GM12878 (cell line): Measurements from ENCODE around the gene RDM1. TPM values are rescaled to one million over a fixed set of nuclear protein-coding genes. Genes with fewer than 3 reads are reported as not detected.

Experiments
- ATAC-seq: fragments of 200-7000 bp; cut with Tn5 transposase; 3 replicates; pipeline ENCODE4 v1.9.1; 2020; ENCODE audit warnings: mild to moderate bottlenecking, moderate library complexity
- BruUV-seq: library from RNA; stranded (reverse); fragments of 400-500 nt; replicated peaks from 2 replicates; lab custom pipeline; 2021; lab: Mats Ljungman, UMichigan
- CTCF ChIA-PET: fragments of 300-600 bp; sonication (Branson Sonifier 250); formaldehyde crosslinking; extraction: SDS; loops from one replicate; lab custom pipeline; 2021; ENCODE audit warnings: inconsistent platforms; lab: Yijun Ruan, JAX
- POLR2A ChIA-PET: fragments of 350-600 bp; formaldehyde crosslinking; extraction: SDS; loops from one replicate; lab custom pipeline; 2021; ENCODE audit warnings: inconsistent platforms; lab: Charles Lee
- RAD21 ChIA-PET: fragments of 300-600 bp; sonication (Branson Sonifier 250); formaldehyde crosslinking; loops from one replicate; lab custom pipeline; 2023; ENCODE audit warnings: antibody characterized with exemption; ENCODE audit not compliant: unreplicated experiment; lab: Charles Lee
- SMC1A ChIA-PET: fragments of 300-600 bp; sonication (Branson Sonifier 250); formaldehyde crosslinking; loops from one replicate; lab custom pipeline; 2023; ENCODE audit not compliant: unreplicated experiment, uncharacterized antibody; lab: Charles Lee
- DNase-seq: peaks from one replicate; pipeline ENCODE4 v3.0.0-alpha.2; 2011; ENCODE audit warnings: low read depth, low spot score
- FAIRE-seq: peaks from 3 replicates; lab custom pipeline; 2011; peaks lifted over from hg19 to GRCh38; lab: Jason Lieb, UNC
- H2AFZ ChIP-seq: 2 replicates; pipeline ENCODE4 v1.6.0; 2011; ENCODE audit warnings: low read depth, low read length, control low read depth; ENCODE audit not compliant: control insufficient read depth
- H3K27ac ChIP-seq: 2 replicates; pipeline ENCODE4 v1.5.1; 2011; ENCODE audit warnings: control low read depth; ENCODE audit not compliant: control insufficient read depth, insufficient read depth
- H3K27me3 ChIP-seq, 2 experiments: replicated peaks in 1 of 2; 2 replicates each; pipeline versions ENCODE4 v1.6.0 to v1.6.1; 2011; ENCODE audit warnings: low read length in 1 of 2; ENCODE audit not compliant: control insufficient read depth in 2 of 2, insufficient read depth in 2 of 2
- H3K36me3 ChIP-seq, 2 experiments: 2 replicates each; pipeline ENCODE4 v1.5.1; 2011; ENCODE audit warnings: low read length in 1 of 2; ENCODE audit not compliant: control insufficient read depth in 2 of 2, insufficient read depth in 2 of 2
- H3K4me1 ChIP-seq: 2 replicates; pipeline ENCODE4 v1.6.1; 2011; ENCODE audit warnings: mild to moderate bottlenecking, low read length, moderate library complexity, mixed read lengths; ENCODE audit not compliant: control insufficient read depth, insufficient read depth
- H3K4me2 ChIP-seq: 2 replicates; pipeline ENCODE4 v1.6.0; 2011; ENCODE audit warnings: control low read depth; ENCODE audit not compliant: control insufficient read depth, insufficient read depth
- H3K4me3 ChIP-seq: fragments of 200-600 bp; sonication (generic); 2 replicates; pipeline ENCODE4 v1.5.1; 2016
- H3K79me2 ChIP-seq: 2 replicates; pipeline ENCODE4 v1.6.0; 2011; ENCODE audit warnings: low read length; ENCODE audit not compliant: control insufficient read depth, insufficient read depth
- H3K9ac ChIP-seq: 2 replicates; pipeline ENCODE4 v1.8.0; 2011; ENCODE audit warnings: low read length, control low read depth, mixed read lengths; ENCODE audit not compliant: control insufficient read depth, insufficient read depth
- H3K9me3 ChIP-seq: replicated peaks from 3 replicates; pipeline ENCODE4 v1.5.1; 2011; ENCODE audit warnings: mild to moderate bottlenecking, low read length; ENCODE audit not compliant: control insufficient read depth, insufficient read depth
- H4K20me1 ChIP-seq: 2 replicates; pipeline ENCODE4 v1.6.0; 2011; ENCODE audit not compliant: control insufficient read depth, insufficient read depth
- ATF7 ChIP-seq: fragments of 450-650 bp; IDR thresholded peaks from 2 replicates; pipeline ENCODE4 v1.6.1; 2016; ENCODE audit warnings: low read depth, mild to moderate bottlenecking
- BMI1 ChIP-seq: fragments of 450-650 bp; IDR thresholded peaks from 2 replicates; pipeline ENCODE4 v1.6.1; 2016; ENCODE audit warnings: mild to moderate bottlenecking, moderate library complexity, borderline replicate concordance
- ELK1 ChIP-seq: IDR thresholded peaks from 2 replicates; pipeline ENCODE4 v1.6.1; 2012; ENCODE audit warnings: low read depth, low read length, improper control_type of control experiment
- GABPA ChIP-seq: IDR thresholded peaks from 2 replicates; pipeline ENCODE4 v1.6.1; 2014; ENCODE audit warnings: antibody characterized with exemption, low read depth, mild to moderate bottlenecking, inconsistent platforms
- MTA3 ChIP-seq: IDR thresholded peaks from 2 replicates; pipeline ENCODE4 v1.6.1; 2012; ENCODE audit warnings: low read length, inconsistent platforms, borderline replicate concordance
- NKRF ChIP-seq: fragments of 450-650 bp; conservative IDR thresholded peaks from 2 replicates; pipeline ENCODE4 v1.6.1; 2017; ENCODE audit warnings: mild to moderate bottlenecking, moderate library complexity
- NR2C2 ChIP-seq: IDR thresholded peaks from 2 replicates; pipeline ENCODE4 v1.6.1; 2011; ENCODE audit warnings: borderline replicate concordance, low read depth; ENCODE audit not compliant: control insufficient read depth, insufficient read length
- POLR2AphosphoS2 ChIP-seq: IDR thresholded peaks from 2 replicates; pipeline ENCODE4 v1.6.1; 2011; ENCODE audit warnings: low read depth, mild to moderate bottlenecking, low read length, improper control_type of control experiment, moderate library complexity
- SMAD5 ChIP-seq: IDR thresholded peaks from 2 replicates; pipeline ENCODE4 v1.6.1; 2016; ENCODE audit warnings: antibody characterized with exemption, low read depth
- SMC3 ChIP-seq: IDR thresholded peaks from 2 replicates; pipeline ENCODE4 v1.6.1; 2011; ENCODE audit warnings: low read length, improper control_type of control experiment, borderline replicate concordance
- STAT3 ChIP-seq: IDR thresholded peaks from 2 replicates; pipeline ENCODE4 v1.6.1; 2011; ENCODE audit warnings: low read depth, low read length, improper control_type of control experiment
- ZBTB4 ChIP-seq: fragments of 450-650 bp; formaldehyde crosslinking; IDR thresholded peaks from 2 replicates; pipeline ENCODE4 v1.4.0; 2022; ENCODE audit warnings: mild to moderate bottlenecking, moderate library complexity
- ZNF687 ChIP-seq: fragments of 450-650 bp; IDR thresholded peaks from 2 replicates; pipeline ENCODE4 v1.6.1; 2017; ENCODE audit warnings: mild to moderate bottlenecking, moderate library complexity
- WGBS: methylation state at CpG from one replicate; pipeline ENCODE4 v1.1.6; 2016; ENCODE audit warnings: low lambda C conversion rate; ENCODE audit not compliant: insufficient replicate concordance, insufficient coverage; ENCODE audit errors: missing lambda C conversion rate; 5-methylcytosine and 5-hydroxymethylcytosine counted together
- in situ Hi-C: fragments of 300-500 bp; cut with MboI; formaldehyde crosslinking; loops from 9 replicates; pipeline ENCODE4 v1.14.3; 2018; ENCODE audit warnings: mixed read lengths
- intact Hi-C: fragments of 100-400 bp; cut with micrococcal nuclease; formaldehyde crosslinking; loops from one replicate; pipeline ENCODE4 v1.14.2; 2022; ENCODE audit not compliant: unreplicated experiment
- polyA plus RNA-seq, 11 experiments: library from polyadenylated mRNA; depleted of rRNA in 4 of 11; unstranded in 6 of 11; stranded (reverse) in 5 of 11; fragments of >200 nt; fragmentation: Nextera tagmentation in 4 of 11; fragmentation: Illumina TruSeq in 1 of 11; extraction: Ambion mirVana in 4 of 11; extraction: Trizol in 1 of 11; gene quantifications; 1 replicate in 1 of 11; 2 replicates in 10 of 11; pipeline versions ENCODE4 v1.2.1 to v1.2.3, GENCODE V29; 2011 to 2016; ENCODE audit warnings: inconsistent platforms in 2 of 11, missing spikeins in 2 of 11, low read depth in 1 of 11
- total RNA-seq, 4 experiments: library from RNA; depleted of rRNA in 3 of 4; stranded (reverse); fragments of >200 nt in 3 of 4; fragmentation: Illumina TruSeq in 1 of 4; extraction: Trizol in 1 of 4; gene quantifications; 2 replicates each; pipeline versions ENCODE4 v1.2.1 to v1.2.3, GENCODE V29; 2013 to 2021

RDM1 gene
- total and polyA plus RNA-seq, 10 of the 15 experiments (the other 5 are each of a cell fraction or from before 2014, with no cell fraction given) = 5.7 to 18.4 (median 10.7) TPM

GRCh38 chr17:35901631-35902175 is 28.9 kb downstream of the RDM1 start:
- no peak overlapping the region for H3K4me2 ChIP-seq
- no peak for DNase-seq
- ChIA-PET CTCF (interaction anchor here (0.6 to 2.4 kb wide), 8 partner anchors 8 to 247 kb away, joined by 3 to 6 read pairs (median 4); no protein-coding TSS in a partner anchor), RAD21 (interaction anchor here (1.2 to 3.0 kb wide), 4 partner anchors 9 to 26 kb away, joined by 3 to 17 read pairs (median 5); partner anchors contain the start of gene CCL5), SMC1A (interaction anchor here (0.9 to 2.3 kb wide), 5 partner anchors 9 to 38 kb away, joined by 3 to 8 read pairs (median 4); no protein-coding TSS in a partner anchor), POLR2A (interaction anchor here (0.6 to 0.7 kb wide), 2 partner anchors 9 to 89 kb away, joined by 3 to 5 read pairs; no protein-coding TSS in a partner anchor)
- H3K36me3 ChIP-seq = no peaks in the 10 kb centered on the region
- no peaks in the 10 kb centered on the region for H4K20me1 ChIP-seq
- no peak for ATAC-seq
- no peaks in the 10 kb centered on the region for H3K9me3 ChIP-seq
- H2AFZ ChIP-seq = no peak overlapping the region
- H3K4me3 ChIP-seq = no peak overlapping the region
- WGBS = 82% methylated on average over 9 of the region's 9 CpGs
- H3K27ac ChIP-seq = no peak overlapping the region
- in situ Hi-C loops = no loop called here
- H3K4me1 ChIP-seq = no peaks in the 10 kb centered on the region; the same call in 1 of the 2 replicates
- no TSS peak for BruUV-seq
- intact Hi-C loops = no loop called here
- no peak for FAIRE-seq
- no peak overlapping the region for H3K9ac ChIP-seq
- no peaks in the 10 kb centered on the region for H3K79me2 ChIP-seq
- H3K27me3 ChIP-seq = no peaks in the 10 kb centered on the region
- no peak for TF ChIP-seq ELK1
- TF ChIP-seq SMC3 = no peak
- no peak for TF ChIP-seq ZNF687
- no peak for TF ChIP-seq GABPA
- no peak for TF ChIP-seq BMI1
- no peak for TF ChIP-seq NKRF
- no peak for TF ChIP-seq STAT3
- no peak for TF ChIP-seq SMAD5
- no peak for TF ChIP-seq ATF7
- TF ChIP-seq NR2C2 = no peak
- TF ChIP-seq MTA3 = no peak
- TF ChIP-seq ZBTB4 (CRISPR knock-in tag) = no peak
- no peak for TF ChIP-seq POLR2AphosphoS2
